ENCODE data around the gene EFNA4. TPM values are rescaled to one million over a fixed set of nuclear protein-coding genes. Genes with fewer than 3 reads are reported as not detected.

Gene EFNA4
- total and polyA plus RNA-seq, 9 of the 15 experiments (the other 6 are each of a cell fraction or from before 2014, with no cell fraction given) = 0.68 to 7.4 (median 6.1) TPM

DNA sequence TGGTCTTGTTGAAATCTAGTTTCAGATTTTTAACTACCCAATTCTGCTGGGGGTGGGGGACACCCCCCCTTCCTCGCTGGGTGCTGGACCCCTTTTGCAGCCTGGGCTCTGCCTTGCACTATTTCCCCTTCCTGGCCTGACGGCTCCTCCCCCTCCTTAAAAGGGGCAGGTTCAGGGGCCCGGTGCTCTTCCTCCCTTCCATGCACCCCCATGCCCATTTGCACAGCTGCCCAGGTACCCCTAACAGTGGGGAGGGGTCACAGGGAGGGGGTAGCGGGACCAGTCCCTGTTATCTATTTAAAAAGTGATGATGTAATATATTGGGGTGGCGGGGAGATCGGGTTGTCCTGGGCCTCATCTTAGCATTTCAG, 45.6 kb upstream of the EFNA4 start:
- H3K4me2 ChIP-seq (ENCODE audit: insufficient read depth, low read length) = peak overlapping the region; percentile 53
- peak overlapping the region; percentile 81; the same call in 2 of the 3 replicates for H3K27ac ChIP-seq (ENCODE audit: extremely low read depth, low read depth, low read length)
- ChIA-PET CTCF (ENCODE audit: low intra/inter-chr PET ratio) (interaction anchor here (1.1 to 2.8 kb wide), 7 partner anchors 17 to 460 kb away, joined by 3 to 28 read pairs (median 6); partner anchors contain the start of genes CKS1B, PBXIP1, PYGO2 and UBE2Q1), POLR2A (interaction anchor here (0.5 to 2.3 kb wide), 14 partner anchors 10 to 62 kb away, joined by 3 to 15 read pairs (median 4); partner anchors contain the start of genes DCST1, DCST2, LENEP and PBXIP1)
- intact Hi-C loops (cut with micrococcal nuclease) (loop anchor here (1.0 to 2.0 kb wide), 2 partner anchors 16 to 57 kb away; partner anchors contain the start of genes PYGO2 and ZBTB7B), in situ Hi-C loops (cut with MboI) (no loop called here)
- H3K79me2 ChIP-seq (ENCODE audit: control insufficient read depth, insufficient read depth, low read length) = peaks cover 9% of the 10 kb centered on the region; the same call in 2 of the 3 replicates
- no peak overlapping the region for H3K4me3 ChIP-seq
- no peaks in the 10 kb centered on the region for H3K9me1 ChIP-seq (ENCODE audit: control insufficient read depth, insufficient read depth, low read length)
- FAIRE-seq (no peak), ATAC-seq (peak; percentile 2), DNase-seq (ENCODE audit: extremely low read depth in 1 of 4, low spot score in 3 of 4) (peak in 2 of 4 experiments; percentile 41 to 43)
- peaks cover 43% of the 10 kb centered on the region; the same call in 2 of the 3 replicates for H3K36me3 ChIP-seq (ENCODE audit: control insufficient read depth, insufficient read depth, low read length)
- no peaks in the 10 kb centered on the region for H4K20me1 ChIP-seq (replicated peaks; ENCODE audit: control insufficient read depth, insufficient read depth, low read length)
- H3K9me3 ChIP-seq (replicated peaks; ENCODE audit: control insufficient read depth, insufficient read depth, low read depth, low read length) = no peaks in the 10 kb centered on the region
- WGBS (ENCODE audit: insufficient coverage, low coverage, missing lambda C conversion rate) = 74% methylated on average over 5 of the region's 6 CpGs
- no peak overlapping the region for H2AFZ ChIP-seq (ENCODE audit: low read depth, low read length)
- peaks cover 27 to 54% of the 10 kb centered on the region in 2 experiments for H3K4me1 ChIP-seq (replicated peaks in 1 of 2; ENCODE audit: control insufficient read depth in 2 of 2, insufficient read depth in 2 of 2, low read length in 2 of 2)
- no peak for TF ChIP-seq NCOA4 (IDR thresholded peaks at IDR 0.05; ENCODE audit: partially characterized antibody)
- TF ChIP-seq, protein P1, sequence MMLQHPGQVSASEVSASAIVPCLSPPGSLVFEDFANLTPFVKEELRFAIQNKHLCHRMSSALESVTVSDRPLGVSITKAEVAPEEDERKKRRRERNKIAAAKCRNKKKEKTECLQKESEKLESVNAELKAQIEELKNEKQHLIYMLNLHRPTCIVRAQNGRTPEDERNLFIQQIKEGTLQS (IDR thresholded peaks at IDR 0.05) = peak; percentile 71
- TF ChIP-seq, protein P1 (CRISPR knock-in tag; conservative IDR thresholded peaks at IDR 0.05) = no peak
- TF ChIP-seq SRSF7 (optimal IDR thresholded peaks at IDR 0.05; ENCODE audit: low read depth, low read length) = no peak
- TF ChIP-seq CEBPG (CRISPR knock-in tag; IDR thresholded peaks at IDR 0.05) = no peak
- peak; percentile 29 to 36; a peak in 1 of 4 replicates for TF ChIP-seq CEBPG (tag; conservative IDR thresholded peaks at IDR 0.05 in 1 of 2, IDR thresholded peaks at IDR 0.05 in 1 of 2)
- 0 out of 2 replicates have a peak, but pooled peaks have one; percentile 7 for TF ChIP-seq POLR2A (conservative IDR thresholded peaks at IDR 0.05)
- 0 out of 2 replicates have a peak, but pooled peaks have one; percentile 12 for TF ChIP-seq GABPA (tag; conservative IDR thresholded peaks at IDR 0.05; ENCODE audit: low read depth)
- H3K27me3 ChIP-seq (ENCODE audit: control insufficient read depth in 2 of 2, insufficient read depth in 2 of 2, low read length in 2 of 2) = no peaks in the 10 kb centered on the region
- BruUV-seq (replicated peaks) = no TSS peak
- peak overlapping the region; percentile 61 to 87; a peak in 3 of 4 replicates for H3K9ac ChIP-seq (ENCODE audit: insufficient read depth in 1 of 2, low read depth in 2 of 2, low read length in 2 of 2)

All from K562 (cell line).